Ishikawa (cell line): ENCODE measurements around the gene COPS8.

Experiments
- CEBPB ChIP-seq: IDR thresholded peaks from 2 replicates; pipeline ENCODE4 v1.6.1; 2012
- CREB1 ChIP-seq: IDR thresholded peaks from 2 replicates; pipeline ENCODE4 v1.6.1; 2012; ENCODE audit warnings: low read depth
- EGR1 ChIP-seq: IDR thresholded peaks from 2 replicates; pipeline ENCODE4 v1.6.1; 2012
- EP300 ChIP-seq: IDR thresholded peaks from 2 replicates; pipeline ENCODE4 v1.6.1; 2012; ENCODE audit warnings: borderline replicate concordance
- FOXM1 ChIP-seq: IDR thresholded peaks from 2 replicates; pipeline ENCODE4 v1.6.1; 2012; ENCODE audit warnings: low read depth, borderline replicate concordance
- NFIC ChIP-seq: IDR thresholded peaks from 2 replicates; pipeline ENCODE4 v1.6.1; 2012
- RAD21 ChIP-seq: IDR thresholded peaks from 2 replicates; pipeline ENCODE4 v1.6.1; 2012; ENCODE audit warnings: low read depth
- TAF1 ChIP-seq: IDR thresholded peaks from 2 replicates; pipeline ENCODE4 v1.6.1; 2012; ENCODE audit warnings: low read depth, mild to moderate bottlenecking
- TCF12 ChIP-seq: IDR thresholded peaks from 2 replicates; pipeline ENCODE4 v1.6.1; 2012; ENCODE audit warnings: low read depth
- TEAD4 ChIP-seq: IDR thresholded peaks from 2 replicates; pipeline ENCODE4 v1.6.1; 2012
- YY1 ChIP-seq: IDR thresholded peaks from 2 replicates; pipeline ENCODE4 v1.6.1; 2012; ENCODE audit warnings: low read depth
- ZBTB7A ChIP-seq: IDR thresholded peaks from 2 replicates; pipeline ENCODE4 v1.6.1; 2012; ENCODE audit warnings: low read depth
- TF ChIP-seq, protein P1 (sequence below): IDR thresholded peaks from 2 replicates; pipeline ENCODE4 v1.6.1; 2012
- TF ChIP-seq, protein P2 (sequence below): IDR thresholded peaks from 2 replicates; pipeline ENCODE4 v1.6.1; 2012
- TF ChIP-seq, protein P3 (sequence below): IDR thresholded peaks from 2 replicates; pipeline ENCODE4 v1.6.1; 2012; ENCODE audit warnings: low read depth, mild to moderate bottlenecking

The COPS8 gene

DNA sequence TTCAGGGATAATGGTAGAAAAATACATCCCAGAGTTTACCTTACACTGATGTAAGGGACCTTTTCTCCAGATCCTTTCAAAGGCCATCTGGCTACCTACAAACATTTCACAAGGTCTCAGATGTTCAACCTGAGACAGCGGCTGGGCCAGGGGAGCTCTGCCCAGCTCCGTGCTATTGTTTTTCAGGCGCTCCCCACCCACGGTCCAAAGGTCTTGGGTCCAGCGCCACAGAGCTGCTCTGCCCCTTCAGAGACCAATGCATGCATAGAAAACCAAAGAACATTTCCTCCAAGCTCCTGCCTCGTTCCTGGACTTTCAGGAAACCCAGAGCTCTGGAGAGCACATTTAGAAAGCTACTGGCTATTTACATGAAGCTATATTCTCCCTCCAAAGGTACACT is 40.3 kb downstream of the COPS8 start:
- no peak for TF ChIP-seq FOXM1

DNA sequence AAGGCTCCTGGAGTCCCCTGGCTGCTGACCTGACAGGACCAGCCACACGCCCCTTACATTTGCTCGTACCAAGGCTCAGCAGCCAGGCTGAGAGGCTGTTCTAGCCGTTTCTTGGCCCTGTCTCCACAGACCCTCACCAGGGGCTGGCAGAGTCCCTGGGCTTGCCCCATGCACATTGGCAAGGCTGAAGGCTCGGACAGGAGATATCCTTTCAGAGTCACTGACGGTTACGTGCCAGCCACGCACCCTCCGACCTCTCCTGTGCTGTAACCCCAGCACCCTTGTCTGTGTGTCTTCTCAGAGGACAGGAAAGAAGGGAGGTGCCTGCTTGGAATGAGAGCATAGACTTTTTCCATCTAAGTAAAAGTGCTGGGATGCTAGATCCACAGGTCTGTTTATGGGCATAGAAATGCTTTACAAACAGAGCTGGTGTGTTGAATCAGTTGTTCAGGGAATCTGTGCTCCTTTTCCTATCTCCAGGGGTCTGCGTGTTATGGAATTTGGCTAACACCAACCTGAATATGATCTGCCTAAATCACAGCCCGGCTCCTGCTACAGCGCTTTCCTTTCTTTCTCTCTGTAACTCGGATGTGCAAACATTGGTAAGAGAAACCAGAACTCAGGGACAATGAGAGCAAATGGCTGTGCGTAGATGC is 41.0 kb downstream of the COPS8 start:
- TF ChIP-seq, protein P1, sequence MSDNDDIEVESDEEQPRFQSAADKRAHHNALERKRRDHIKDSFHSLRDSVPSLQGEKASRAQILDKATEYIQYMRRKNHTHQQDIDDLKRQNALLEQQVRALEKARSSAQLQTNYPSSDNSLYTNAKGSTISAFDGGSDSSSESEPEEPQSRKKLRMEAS = no peak
- TF ChIP-seq EP300 = no peak
- TF ChIP-seq, protein P2, sequence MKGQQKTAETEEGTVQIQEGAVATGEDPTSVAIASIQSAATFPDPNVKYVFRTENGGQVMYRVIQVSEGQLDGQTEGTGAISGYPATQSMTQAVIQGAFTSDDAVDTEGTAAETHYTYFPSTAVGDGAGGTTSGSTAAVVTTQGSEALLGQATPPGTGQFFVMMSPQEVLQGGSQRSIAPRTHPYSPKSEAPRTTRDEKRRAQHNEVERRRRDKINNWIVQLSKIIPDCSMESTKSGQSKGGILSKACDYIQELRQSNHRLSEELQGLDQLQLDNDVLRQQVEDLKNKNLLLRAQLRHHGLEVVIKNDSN = no peak
- no peak for TF ChIP-seq TAF1
- no peak for TF ChIP-seq CREB1
- TF ChIP-seq NFIC = no peak
- no peak for TF ChIP-seq EGR1
- no peak for TF ChIP-seq RAD21

DNA sequence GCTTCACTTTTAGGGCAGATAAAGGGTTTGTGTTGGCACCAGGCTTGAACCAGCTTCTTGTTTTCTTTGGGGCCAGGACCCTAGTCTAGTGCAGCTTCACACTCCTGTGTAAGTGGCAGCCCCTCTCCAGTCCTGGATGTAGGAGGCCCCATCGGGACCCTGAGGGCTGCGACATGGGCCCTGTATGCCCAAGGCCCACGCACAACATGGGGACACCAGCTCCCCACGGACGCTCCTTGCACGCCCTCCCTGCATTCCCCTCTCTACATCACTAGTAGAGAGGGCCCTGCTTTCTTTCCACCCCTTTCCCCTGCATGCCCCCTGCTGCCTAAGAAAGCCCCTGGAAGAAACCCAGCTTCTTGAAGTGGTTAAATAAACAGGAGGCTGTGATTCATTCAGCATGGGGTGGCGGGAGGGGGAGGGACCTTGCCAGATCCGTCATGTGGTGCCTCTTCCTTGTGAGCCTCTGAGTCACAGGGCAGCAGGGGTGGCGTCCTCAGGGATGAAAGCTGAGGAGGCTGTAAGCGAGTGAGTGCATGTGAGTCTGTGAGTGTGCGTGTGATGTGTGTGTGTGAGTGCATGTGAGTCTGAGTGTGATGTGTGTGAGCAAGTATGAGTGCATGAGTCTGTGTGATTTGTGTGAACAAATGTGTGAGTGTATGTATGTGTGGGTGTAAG is 42.5 kb downstream of the COPS8 start:
- TF ChIP-seq YY1 = no peak
- no peak for TF ChIP-seq EGR1
- TF ChIP-seq RAD21 = no peak
- TF ChIP-seq NFIC = no peak
- TF ChIP-seq TEAD4 = no peak
- no peak for TF ChIP-seq CREB1
- TF ChIP-seq CEBPB = no peak
- TF ChIP-seq ZBTB7A = no peak
- TF ChIP-seq, protein P1 = no peak
- TF ChIP-seq FOXM1 = no peak
- no peak for TF ChIP-seq TAF1
- TF ChIP-seq TCF12 = no peak
- TF ChIP-seq, protein P3, sequence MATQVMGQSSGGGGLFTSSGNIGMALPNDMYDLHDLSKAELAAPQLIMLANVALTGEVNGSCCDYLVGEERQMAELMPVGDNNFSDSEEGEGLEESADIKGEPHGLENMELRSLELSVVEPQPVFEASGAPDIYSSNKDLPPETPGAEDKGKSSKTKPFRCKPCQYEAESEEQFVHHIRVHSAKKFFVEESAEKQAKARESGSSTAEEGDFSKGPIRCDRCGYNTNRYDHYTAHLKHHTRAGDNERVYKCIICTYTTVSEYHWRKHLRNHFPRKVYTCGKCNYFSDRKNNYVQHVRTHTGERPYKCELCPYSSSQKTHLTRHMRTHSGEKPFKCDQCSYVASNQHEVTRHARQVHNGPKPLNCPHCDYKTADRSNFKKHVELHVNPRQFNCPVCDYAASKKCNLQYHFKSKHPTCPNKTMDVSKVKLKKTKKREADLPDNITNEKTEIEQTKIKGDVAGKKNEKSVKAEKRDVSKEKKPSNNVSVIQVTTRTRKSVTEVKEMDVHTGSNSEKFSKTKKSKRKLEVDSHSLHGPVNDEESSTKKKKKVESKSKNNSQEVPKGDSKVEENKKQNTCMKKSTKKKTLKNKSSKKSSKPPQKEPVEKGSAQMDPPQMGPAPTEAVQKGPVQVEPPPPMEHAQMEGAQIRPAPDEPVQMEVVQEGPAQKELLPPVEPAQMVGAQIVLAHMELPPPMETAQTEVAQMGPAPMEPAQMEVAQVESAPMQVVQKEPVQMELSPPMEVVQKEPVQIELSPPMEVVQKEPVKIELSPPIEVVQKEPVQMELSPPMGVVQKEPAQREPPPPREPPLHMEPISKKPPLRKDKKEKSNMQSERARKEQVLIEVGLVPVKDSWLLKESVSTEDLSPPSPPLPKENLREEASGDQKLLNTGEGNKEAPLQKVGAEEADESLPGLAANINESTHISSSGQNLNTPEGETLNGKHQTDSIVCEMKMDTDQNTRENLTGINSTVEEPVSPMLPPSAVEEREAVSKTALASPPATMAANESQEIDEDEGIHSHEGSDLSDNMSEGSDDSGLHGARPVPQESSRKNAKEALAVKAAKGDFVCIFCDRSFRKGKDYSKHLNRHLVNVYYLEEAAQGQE = no peak
- TF ChIP-seq EP300 = no peak
- TF ChIP-seq, protein P2 = no peak

DNA sequence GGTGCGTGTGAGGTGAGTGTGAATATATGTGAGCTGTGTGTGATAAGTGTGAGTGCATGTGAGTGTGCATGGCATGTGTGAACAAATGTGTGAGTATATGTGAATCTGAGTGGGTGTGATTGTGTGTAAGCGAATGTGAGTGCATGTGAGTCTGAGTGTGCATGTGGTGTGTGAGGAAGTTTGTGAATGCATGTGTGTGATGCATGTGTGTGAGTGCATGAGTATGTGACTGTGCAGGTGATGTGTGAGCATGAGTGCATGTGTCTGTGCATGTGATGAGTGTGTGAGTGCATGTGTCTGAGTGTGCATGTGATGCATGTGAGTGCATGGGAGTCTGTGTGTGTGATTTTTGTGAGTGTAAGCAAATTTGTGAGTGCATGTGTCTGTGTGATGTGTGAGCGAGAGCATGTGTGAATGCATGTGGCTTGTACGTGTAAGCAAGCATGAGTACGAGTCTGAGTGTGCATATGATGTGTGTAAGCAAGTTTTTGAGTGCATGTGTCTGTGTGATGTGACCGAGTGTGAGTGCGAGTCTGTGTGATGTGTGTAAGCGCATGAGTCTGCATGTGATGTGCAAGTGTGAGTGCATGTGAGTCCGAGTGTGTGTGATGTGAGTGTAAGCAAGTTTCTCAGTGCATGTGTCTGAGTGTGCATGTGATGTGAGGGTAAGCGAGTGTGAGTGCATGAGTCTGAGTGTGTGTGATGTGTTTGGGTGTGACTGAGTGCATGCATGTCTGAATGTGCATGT is 43.3 kb downstream of the COPS8 start:
- TF ChIP-seq TAF1 (no peak), EP300 (no peak), NFIC (no peak)

DNA sequence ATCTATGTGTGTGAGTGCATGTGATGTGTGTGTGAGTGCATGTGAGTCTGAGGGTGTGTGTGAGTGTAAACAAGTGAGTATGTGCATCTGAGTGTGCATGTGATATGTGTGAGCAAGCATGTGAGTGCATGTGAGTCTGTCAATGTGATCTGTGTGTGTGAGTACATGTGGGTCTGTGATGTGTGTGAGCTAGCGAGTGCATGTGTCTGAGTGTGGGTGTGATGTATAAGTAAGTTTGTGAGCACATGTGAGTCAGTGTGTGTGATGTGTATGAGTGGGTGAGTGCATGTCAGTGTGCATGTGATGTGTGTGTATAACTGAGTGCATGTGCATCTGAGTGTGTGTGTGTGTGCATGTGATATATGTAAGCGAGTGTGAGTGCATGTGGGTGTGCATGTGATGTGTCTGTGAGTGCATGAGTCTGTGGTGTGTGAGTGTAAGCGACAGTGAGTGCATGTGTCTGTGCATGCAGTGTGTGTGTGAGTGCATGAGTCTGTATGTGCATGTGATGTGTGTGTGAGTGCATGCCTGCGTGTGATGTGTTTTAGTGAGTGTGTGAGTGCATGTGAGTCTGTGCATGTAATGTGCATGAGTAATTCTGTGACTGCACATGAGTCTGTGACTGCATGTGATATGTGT is 44.1 kb downstream of the COPS8 start:
- TF ChIP-seq ZBTB7A (no peak), YY1 (no peak), CEBPB (no peak)

DNA sequence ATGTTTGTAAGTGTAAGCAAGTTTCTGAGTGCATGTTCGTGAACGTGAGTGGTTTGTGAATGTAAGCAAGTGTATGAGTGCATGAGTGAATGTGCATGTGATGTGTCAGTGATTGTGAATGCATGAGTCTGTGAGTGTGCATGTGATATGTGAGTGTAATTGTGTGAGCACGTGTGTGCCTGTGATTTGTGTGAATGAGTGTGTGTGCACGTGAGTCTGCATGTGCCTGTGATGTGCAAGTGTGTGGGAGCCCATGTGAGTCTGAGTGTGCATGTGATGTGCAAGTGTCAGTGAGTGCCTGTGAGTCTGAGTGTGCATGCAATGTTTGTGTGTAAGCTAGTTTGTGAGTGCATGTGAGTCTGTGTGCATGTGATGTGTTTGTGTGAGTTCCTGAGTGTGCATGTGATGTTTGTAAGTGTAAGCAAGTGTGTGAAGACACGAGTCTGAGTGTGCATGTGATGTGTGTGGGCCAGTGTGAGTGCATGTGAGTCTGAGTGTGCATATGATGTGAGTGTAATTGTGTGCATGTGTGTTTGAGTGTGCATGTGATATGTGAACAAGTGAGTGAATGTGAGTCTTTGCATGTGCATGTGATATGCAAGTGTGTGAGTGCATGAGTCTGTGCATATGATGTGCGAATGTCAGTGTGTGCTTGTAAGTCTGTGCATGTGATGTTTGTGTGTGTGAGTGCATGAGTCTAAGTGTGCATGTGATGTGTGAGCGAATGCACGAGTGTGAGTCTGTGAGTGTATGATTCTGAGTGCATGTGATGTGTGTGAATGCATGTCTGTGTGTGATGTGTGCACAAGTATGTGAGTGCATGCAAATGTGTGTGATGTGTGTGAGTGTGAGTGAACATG is 45.1 kb downstream of the COPS8 start:
- TF ChIP-seq TAF1 (no peak), FOXM1 (no peak), RAD21 (no peak), EP300 (no peak), EGR1 (no peak), YY1 (no peak), CEBPB (no peak), CREB1 (no peak), ZBTB7A (no peak)
